Suppressor macrophage treated with lipopolysaccharide for 4 hours (primary cell): ENCODE measurements around the gene NUAK1.

Experiments used
- DNase-seq: peaks from one replicate; pipeline ENCODE4 v3.0.0-alpha.2; 2020

The NUAK1 gene

DNA sequence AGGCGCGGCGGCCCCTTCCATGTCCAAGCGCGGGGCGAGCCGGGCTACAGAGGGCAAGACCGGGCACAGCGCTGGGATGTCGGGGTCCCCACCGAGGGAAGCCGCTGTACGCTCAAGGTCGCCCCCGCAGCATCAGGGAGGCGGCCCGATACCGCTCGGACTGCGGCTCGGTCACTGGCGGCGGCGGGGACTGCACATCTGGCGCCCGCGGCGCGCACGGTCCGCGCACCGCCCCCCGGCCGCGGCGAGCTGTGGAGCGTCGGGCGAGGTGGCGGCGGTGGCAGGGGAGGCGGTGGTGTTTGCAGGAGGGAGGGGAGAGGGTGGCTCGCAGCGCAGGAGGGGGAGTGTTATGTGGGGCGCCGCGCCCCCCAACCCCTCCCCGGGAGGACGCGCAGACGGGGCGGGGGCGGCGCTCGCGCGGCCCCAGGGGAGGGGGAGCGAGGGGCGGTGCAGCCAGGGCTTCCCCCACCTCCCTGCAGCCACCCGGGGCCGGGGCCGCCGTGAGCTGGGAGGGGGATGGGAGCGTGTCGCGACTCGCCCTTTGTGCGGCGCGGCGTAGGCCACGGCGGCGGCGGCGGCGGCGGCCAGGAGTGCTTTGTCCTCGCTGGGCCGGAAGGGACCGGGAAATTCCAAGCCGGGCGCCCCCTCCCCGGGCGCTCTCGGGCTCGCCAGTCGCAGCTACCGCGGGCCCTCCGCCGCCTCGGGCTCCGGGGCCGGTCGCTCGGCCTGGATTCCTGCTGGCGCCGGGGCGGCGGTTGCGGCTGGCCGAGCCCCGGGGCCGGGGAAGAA, at the start of gene NUAK1:
Gene NUAK1, minus strand, starts transcription at position 322 of the 789 bp plus-strand sequence. Its CDS starts 301 bp downstream, at position 21.
- DNase-seq: no peak

DNA sequence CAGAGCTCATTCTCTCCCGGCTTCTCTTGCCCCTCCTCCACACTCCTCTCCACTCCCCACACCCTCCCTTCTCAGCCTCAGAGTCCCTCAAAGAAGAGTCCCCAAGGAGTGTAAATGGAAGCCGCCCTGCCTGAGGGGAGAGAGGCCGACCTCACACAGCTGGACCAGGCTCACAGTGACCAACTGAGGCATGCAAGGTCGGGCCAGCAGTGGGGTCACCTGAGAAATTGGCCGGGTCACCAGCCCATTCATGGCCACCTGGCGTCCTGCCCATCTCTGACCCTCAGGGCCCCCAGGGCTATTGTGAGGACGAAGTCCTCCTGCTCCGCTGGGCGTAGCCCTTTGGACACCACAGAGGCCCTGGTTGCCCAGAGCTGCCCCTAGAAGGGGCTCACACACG, 49.5 kb upstream of the NUAK1 start:
- no peak for DNase-seq

DNA sequence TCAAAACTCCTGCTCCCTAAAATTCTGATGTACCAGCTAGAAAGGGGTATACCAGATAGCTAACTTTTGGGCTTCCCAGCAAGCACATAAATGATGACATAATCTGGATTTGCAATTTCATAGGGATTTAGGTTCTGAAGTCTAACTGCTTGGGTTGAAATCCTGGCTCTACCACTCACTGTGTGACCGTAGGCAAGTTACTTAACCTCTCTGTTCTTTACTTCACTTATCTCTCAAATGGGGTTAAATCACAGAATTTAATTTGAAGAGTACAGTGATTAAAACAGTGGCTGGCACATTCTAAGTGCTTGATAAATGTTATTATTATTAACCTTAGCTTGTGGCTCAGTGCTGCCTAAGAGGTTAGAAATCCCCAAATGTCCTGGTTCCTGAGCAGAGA, 49.1 kb upstream of the NUAK1 start:
- DNase-seq: no peak

DNA sequence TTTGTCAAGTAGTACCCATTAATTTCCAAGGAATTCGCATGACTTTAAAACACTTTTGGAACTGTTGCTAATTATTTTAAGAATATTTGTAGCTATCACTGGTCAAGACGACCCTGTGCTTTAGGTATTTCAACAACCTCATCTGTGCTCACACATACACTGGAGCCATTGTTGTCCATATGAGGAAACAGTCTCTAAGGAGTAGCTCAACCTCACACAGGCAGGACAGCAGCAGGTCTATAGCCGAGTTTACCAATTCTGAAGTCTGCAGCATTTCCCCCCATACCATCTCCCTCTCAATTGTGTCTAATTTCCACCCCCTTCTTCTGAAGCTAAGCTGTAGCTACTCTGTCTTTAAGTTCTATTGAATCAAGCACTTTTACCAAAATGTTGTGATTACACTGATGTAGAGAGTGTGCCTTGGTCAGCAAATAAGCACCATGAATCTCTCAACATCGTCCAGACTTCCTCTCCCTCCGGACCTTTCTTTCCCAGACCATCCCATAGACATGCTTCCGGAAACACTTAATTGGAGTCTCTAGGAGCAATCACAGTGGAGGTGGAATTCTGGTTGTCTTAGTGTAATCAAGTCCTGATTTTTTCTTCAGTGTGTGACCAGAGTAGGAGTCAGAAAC, 48.5 kb upstream of the NUAK1 start:
- DNase-seq: no peak

DNA sequence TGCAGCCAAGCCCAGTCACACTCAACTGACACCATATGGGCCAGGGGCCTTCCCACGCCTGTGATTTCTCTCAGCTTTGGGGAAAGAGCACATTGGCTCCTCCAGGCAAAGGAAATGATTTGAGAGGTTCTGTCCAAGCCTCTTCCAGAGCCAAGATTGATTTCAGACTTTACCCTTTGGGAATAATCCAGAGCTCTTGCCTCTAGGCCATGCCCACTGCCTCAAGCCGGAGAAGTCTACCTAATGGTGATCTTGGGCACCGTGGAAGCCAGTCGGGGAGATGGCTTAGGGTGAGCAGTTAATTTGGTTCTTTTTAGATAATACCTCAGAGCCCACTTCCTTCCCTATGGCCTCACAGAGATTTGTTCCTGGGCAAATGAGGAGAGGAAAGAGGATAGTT, 45.0 kb upstream of the NUAK1 start:
- no peak for DNase-seq

DNA sequence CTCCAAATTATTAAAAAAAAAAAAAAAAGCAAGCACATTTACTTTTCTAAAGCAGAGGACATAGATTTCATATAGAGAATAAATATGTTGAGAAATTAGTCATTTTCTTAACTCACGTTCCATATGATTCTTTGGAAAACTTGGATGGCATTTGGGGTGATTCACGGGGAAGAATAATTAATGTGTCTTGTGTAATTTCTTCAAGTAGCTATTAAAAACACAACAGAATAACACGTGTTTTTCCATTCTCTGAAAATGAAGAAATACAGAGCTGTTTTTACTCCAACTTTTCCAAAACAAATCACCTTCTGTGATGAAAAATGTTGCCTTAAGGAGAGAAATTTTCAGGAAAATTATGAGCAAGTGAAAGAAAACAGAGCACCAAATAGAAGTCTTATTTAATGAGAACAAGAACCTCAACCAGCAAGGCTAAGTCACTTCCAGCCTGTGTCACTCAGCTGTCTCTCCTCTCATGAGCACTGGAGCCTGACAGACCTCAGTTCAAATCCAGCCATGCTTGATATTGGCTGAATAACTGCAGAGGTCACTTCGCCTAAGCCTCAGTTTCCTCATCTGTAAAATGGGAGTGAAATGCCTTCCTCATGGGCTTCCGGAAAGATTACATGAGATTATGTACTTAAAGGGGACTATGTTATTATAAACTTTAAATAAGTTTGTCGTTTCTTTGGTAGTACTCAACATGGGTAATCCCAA, 42.8 kb upstream of the NUAK1 start:
- no peak for DNase-seq

DNA sequence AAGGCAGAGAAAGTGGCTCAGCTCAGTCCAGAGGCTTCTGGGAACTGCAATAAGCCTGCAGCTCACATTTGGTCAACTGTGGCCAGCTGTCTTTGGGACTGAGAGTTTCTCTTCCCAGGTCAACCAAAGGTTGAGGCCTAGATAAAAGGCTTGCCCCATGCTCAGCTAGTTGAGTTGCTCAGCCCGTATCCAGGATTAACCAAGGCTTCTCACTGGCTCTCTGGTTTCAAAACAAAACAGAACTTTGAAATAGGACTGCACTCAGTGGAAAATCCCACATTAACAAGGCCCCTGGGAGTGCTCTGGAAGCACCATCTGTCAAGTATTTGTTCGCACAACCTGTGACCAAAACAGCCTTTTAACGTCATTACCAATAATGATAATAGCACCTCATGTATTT, 40.3 kb upstream of the NUAK1 start:
- DNase-seq: no peak

DNA sequence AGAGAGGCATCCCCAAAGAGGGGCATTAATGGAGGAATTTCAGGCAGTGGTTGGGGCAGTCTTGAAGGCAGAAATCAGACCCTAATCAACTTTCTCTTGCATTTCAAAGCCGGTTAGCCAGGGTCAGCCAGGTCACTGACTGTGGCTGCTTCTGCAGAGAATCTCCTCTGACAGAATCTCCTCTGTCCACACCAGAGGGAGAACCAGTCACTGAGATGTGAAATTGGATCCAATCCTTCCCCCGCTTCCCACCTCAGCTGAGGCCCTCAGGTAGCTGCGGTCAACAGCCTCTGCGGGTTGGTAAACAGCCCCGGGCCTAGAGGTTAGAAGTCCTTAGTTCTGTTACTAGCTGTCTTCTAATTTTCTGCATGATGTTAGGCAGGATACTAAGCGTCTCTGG, 39.8 kb upstream of the NUAK1 start:
- DNase-seq: no peak

DNA sequence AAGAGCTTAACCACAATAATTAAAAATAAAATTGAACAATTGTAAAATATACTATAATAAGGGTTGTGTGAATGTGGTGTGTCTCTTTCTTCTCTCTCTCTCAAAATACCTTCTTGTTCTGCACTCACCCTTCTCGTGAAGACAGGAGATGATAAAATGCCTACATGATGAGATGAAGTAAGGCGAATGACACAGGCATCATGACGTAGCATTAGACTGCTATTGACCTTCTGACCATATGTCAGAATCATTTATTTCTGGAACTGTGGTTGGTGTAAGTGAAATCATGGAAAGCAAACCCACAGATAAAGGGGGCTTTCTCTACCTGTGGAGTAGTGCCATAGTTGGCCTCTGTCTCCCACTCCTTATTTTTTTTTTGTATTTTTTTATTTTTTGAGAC, 37.8 kb upstream of the NUAK1 start:
- DNase-seq: no peak

DNA sequence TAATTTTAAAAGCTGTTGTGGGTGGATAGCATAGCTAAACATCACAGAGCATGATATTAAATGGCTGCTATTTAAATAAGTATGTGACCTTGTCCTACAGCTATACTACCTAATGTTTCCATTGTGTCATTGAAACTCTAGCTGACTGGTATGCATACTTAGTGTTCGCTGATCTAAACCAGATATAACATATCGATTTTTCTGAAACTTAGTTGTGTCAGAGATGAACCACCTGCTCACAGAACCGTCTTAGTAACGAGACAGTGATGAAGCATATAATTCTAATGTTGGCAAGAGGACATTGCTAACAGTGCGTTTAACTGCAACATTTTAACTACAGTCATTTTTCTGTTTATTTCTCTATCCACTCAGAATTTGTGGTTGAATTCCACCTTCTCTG, 36.1 kb upstream of the NUAK1 start:
- no peak for DNase-seq

DNA sequence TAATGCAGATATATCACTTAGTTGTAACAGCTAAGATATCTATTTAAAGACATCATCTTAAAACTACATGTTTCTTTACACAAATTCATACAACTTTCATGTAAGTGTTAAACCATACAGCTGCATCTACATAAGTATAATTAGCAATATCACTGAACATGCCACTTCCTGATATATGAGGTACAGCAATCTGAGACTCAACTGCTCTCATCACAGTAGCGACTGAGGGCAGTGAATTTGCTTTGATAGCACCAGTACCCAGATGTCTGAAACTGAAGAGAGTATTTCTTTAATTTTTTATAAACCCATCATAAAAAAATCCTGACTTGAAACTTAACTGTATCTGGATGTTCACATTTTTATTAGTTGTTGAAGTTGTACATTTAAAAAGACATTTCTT, 34.7 kb upstream of the NUAK1 start:
- no peak for DNase-seq

DNA sequence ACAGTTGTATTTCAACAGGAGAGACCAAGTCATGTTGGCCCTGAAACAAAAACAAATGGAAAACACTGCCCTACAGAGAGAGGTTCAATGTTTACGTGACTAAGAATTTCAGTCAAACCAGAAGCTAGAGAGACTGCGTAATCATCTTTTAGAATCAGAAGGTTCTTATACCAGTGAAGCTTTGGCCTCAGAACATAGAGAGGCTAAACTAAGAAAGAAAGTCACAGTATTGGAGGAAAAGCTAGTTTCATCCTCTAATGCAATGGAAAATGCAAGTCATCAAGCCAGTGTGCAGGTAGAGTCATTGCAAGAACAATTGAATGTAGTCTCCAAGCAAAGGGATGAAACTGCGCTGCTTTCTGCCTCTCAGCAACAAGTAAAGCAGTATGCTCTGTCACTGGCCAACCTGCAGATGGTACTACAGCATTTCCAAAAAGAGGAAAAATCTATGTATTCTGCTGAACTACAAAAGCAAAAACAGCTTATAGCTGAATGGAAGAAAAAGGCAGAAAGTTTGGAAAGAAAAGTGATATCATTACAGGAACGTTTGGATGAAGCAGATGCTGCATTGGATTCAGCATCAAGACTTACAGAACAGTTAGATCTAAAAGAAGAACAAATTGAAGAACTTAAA, 32.5 kb upstream of the NUAK1 start:
- no peak for DNase-seq

DNA sequence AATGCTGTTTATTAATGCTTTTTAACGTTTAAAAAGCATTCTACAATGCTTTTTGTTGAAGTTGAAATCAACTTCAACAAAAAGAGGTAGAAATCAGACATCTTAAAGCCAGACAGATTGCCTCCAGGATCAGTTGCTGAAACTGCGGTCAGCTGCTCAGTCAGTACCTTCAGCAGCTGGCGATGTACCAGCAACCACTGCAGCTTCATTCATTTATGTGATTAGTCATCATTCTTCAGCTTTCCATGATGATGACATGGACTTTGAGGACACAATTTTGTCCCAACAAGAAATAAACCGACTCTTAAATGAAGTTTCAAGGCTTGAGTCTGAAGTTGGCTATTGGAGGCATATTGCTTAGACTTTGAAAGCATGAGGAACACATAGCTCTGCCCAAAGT, 31.5 kb upstream of the NUAK1 start:
- no peak for DNase-seq

DNA sequence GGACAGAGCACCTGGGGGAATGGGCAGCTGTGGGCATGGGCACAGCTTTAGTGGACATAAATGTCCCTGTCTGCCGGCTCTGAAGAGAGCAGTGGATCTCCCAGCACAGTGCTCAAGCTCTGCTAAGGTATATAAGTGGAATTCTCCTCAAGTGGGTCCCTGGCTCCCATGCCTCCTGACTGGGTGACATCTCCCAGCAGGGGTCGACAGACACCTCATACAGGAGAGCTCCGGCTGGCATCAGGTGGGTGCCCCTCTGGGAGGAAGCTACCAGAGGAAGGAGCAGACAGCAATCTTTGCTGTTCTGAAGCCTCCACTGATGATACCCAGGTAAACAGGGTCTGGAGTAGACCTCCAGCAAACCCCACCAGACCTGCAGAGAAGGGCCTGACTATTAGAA, 25.0 kb upstream of the NUAK1 start:
- DNase-seq: no peak

DNA sequence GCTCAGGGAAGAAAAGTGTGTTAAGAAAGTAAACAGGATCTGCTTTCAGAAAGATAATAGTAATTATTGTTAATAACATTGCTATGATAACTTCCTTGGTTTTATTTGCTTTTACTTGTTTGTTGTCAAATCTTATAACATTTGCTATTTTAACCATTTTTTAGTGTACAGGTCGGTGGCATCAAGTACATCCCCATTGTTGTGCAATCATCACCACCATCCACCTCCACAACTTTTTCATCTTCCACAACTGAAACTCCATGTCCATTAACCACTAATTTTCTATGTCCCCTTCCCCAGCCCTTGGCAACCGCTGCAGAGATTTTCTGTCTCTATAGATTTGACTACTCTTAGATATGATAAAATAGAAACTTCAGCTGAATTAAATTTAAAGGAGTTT, 22.7 kb upstream of the NUAK1 start:
- no peak for DNase-seq

DNA sequence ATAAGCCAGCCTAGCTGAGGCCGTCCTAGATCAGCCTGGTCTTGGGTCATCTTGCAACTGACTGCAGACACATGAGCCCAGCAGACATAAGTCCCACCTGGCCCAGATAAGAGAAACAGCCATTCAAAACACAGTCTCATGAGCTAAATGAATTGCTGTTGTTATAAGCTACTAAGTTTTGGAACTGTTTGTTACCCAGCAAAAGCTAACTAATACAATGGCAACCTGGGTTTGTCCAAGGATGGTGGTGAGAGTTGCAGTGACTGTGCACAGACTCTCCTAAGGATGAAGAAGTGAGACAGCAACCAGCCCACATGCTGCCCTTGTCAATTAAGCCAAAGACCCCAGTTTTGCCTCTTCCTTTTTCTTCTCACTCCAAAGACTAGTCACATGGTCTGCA, 22.2 kb upstream of the NUAK1 start:
- DNase-seq: no peak

DNA sequence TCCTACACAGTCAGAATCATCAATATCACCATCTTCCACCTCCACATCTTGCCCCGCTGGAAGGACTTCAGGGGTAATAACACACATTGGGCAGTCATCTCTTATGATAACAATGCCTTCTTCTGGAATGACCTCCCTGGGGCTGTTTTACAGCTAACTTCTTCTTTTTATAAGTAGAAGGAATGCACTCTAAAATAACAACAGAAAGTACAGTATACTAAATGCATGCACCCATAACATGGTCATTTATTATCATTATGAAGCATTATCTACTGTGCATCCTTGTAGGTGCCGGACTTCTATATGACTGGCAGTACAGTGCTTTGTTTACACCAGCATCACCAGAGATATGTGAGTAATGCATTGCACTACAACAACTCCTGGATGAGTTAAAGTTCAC, 19.0 kb upstream of the NUAK1 start:
- DNase-seq: no peak

DNA sequence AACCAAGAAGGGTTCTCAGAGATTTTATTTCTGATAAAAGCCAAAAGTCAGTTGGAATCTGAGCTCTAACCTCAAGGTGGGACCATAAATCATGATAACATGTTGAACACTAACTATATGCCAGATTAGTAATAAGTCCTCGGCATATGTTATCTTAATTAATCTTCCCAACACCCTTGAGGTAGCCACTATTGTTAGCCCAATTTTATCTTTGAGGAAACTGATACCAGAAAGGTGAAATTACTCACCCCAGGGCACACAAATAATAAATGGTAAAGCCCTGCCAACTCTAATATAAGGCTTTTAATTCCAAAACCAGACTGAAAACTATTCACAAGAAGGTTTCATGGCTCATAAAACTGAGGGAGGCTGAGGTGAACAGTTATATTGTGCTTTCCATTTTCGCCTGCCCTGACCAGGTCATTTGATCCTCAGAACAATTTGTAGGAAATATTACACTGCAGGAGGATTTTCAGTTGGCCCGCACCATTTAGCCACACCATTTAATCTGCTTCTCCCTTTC, 16.1 kb upstream of the NUAK1 start:
- no peak for DNase-seq

DNA sequence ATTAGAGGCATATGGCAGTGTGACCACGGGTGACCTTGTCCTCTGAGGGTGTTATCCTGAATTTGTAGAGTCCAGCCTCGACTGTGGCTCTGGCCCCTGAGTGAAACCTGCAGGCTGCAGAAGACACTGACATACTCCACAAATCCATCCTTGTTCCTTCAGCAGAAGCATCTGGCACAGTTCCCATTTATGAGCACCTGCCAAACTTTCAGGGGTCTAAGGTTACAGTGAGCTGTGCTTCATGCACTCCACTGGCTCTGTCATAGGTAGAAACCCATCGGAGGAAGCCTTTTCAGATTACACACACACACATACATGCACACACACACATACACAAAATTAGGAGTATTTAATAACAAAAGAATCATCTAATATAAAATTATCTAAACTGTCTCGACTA, 13.6 kb upstream of the NUAK1 start:
- DNase-seq: no peak

DNA sequence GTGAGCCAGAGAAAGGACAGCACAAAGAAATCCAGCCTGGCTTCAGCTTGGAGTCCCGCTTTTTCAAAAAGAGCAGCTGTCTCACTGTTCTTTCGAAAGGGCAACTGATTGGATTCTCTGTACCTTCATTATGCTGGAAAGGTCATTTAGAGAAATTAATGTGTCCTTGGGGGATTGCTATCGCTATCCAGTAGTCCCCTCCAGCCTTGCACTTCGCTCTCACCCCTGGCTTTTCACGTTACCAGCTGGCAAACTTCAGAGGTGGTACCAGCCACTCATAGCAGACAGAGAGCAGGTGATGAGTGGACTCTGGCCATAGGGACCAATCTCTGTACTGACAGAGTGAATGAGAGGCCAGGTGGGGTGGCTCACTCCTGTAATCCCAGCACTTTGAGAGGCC, 11.8 kb upstream of the NUAK1 start:
- DNase-seq: no peak

DNA sequence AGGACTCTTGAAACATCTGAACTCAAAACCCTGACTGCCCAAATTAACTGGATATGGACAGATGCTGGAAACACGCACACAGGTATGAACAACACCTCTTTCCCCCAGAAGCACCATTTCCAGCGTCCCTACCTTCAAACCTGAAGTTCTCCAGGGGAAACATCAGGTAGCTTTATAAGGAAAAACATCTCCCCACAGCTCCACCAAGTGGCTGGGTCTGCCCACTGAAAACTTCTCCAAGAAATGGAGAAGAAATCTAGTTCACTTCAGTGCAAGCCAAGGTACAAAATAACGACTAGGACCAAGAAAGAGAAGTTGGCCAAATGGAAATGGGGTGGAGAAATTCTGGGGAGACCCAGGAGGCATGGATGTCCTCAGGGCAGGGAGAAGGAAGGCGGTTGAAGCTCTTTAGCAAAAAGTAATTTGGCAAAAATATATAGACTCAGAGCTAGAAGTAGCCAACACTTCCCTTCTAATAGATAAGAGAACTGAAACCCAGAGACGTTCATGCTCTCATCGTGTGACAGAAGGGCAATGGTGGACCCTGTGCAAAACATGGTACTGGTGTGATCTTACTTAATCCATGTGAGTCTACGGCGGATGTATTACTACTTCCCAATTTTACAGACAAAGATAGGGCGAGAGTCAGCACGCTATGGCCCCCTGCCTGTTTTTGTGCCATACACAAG, 10.5 kb upstream of the NUAK1 start:
- DNase-seq: peak; percentile 46

DNA sequence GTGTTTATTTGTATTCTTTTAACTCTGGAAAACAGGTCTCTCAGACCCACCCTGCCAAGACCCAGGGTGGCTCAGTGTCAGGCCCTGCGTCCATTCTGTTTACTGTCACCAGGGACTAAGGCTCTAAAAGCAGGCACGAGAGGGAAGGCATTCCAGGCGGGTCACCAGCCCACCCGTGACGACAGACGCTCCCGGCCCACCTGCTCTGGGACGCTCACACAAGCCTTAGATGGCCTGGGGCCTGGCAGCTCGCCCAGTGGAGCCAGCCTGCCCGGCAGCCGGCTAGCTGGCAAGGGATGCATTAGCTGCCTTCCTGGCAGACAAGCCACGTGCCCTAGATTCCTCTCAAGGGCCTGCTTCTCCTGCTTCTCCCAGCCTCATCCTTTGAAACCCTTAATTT, 9.2 kb upstream of the NUAK1 start:
- DNase-seq: no peak

DNA sequence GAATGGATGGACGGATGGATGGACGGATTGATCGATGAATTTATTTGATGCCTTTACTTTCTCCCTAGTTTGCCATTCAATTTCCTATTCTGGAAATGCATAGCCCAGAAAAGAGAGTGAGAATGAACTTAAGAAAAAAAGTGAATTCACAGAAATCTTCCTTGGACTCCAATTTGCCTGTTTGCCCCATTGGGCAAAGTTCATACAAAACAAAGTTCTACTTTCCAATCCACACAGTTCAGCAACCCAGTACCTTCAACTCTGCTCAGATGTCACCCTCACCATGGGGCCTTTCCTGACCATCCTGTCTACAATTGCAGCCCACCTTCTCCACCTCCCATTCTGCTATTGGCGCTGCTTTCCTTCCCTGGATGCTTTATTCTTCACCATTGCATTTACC, 8.2 kb upstream of the NUAK1 start:
- DNase-seq: no peak
